DMS53 treated with DMSO at 0.1 percent for 48 hours (cell line): ENCODE results near the gene MEI1.

Experiments used
- DNase-seq: peaks from one replicate; lab custom pipeline; 2025; ENCODE audit not compliant: unreplicated experiment; lab: John Stamatoyannopoulos, UW

The MEI1 gene

DNA sequence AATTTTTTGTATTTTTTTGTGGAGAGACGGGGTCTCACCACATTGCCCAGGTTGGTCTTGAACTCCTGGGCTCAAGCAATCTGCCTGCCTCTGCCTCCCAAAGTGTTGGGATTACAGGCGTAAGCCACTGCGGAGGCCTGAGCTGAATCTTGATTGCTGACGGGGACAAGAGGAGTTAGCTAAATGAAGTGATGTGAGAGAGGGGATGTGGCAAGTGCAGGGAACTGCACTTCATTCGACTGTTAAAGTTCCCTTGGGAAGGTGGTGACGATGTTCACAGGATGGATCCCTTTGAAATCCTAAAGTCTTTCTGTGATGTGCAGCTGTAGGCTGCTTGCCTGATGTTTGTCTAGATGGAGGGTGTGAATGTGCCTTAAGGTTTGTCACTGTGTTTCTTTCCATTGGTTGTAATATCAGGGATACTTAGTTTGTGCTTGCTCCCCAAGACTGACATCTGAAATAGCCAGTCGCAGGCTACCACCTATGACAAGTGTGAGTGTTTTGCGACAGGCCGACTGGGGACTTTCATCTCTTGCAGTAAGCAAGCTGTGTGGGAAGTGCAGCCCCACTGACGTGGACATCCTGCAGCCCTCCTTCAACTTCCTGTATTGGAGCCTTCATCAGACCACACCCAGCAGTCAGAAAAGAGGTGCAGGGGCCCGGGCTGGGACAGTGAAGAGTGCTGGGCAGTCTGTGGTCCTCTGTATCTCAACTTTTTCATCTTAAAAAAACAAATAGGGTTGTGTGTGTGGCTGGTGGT lies 81.6 kb downstream of the MEI1 start:
- no peak for DNase-seq

DNA sequence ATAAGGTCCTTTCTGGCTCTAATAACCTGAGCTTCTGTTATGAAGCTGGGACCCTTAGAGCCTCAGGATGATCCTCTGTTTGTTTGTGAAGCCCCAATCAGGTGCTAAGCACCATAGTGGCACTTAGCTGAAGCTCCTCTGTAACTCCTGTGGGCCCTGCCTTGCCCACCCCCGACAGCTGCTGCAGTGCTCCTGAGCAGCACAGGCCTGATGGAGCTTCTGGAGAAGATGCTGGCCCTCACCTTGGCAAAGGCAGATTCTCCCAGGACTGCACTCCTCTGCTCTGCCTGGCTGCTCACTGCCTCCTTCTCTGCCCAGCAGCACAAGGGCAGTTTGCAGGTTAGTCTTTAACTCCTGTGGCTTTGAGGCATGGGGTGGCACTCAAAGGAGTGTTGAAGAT lies 82.2 kb downstream of the MEI1 start:
- no peak for DNase-seq

DNA sequence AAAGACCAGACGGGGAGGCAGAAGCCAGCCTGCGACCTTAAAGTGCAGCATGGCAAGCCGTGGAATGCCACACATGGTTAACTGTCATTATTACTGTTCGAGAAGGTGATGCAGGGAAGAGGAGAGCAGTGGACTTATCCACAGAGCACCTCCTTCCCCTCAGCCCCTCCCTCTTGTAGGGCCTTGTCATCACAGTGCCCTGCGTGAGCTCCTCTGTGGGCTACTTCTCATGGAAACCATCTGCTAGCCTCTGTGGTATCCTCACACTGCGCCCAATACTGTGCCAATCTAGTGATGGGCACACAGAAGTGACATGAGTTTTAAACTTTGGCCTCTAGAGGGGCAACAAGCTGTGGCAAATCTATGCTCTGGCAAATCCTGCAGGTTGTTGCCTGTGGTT lies 83.0 kb downstream of the MEI1 start:
- DNase-seq: no peak

DNA sequence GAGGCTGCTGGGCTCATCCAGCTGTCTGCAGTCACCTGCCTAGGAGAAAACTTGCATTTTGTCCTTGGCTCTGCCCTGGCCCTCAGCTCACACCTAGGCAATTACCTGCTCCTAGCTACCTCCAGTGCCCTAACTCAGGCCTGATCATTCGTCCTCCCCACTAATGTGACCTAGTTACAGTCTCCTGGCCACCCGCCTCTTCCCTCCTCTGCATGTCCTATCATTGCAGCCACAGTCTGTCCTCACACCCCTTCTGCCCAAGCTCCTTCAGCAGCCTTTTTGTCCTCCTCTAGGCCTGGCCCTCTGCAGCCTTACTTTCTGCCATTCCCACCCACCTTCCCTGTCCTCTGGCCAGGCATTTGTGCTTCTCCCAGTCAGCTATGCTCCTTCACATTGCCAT lies 83.4 kb downstream of the MEI1 start:
- no peak for DNase-seq

DNA sequence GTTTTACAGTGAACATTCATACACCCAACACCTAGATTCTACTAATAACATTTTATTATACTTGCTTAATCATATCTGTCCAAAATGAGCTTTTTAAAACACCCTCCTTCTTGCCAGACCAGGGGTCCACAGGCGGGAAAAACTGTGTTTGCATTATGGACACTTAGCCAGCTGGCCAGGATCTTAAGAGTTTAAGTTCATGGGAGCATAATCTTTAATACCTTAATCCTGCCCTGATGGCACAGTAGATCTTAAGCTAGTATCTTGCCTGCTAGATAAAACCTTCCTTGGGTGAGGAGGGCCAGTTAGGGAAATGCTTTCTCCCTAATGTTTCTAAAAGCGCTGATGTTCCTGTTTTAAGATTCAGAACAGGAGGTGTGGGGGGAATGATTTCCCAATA lies 88.0 kb downstream of the MEI1 start:
- DNase-seq: no peak

DNA sequence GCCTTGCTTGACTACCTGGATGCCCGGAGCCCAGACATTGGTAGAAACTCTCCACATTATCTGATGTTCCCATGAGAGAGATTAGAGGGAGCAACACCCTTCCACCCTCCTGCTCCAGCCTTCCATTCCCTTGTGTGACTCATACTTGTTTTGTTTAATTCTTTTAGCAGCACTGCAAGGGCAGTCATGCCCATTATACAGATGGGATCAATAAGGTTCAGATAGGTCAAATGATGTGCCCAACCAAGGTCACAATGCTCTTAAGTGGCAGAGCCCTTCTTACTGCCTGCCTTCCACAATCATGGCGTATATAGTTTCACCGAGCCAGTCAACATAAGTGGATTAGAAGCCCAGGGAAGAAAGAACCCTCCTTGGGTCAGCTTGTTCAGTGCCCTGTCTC lies 94.6 kb downstream of the MEI1 start:
- no peak for DNase-seq

GRCh38 chr22:41798736-41799135 lies 99.4 kb downstream of the MEI1 start:
- no peak for DNase-seq

DNA sequence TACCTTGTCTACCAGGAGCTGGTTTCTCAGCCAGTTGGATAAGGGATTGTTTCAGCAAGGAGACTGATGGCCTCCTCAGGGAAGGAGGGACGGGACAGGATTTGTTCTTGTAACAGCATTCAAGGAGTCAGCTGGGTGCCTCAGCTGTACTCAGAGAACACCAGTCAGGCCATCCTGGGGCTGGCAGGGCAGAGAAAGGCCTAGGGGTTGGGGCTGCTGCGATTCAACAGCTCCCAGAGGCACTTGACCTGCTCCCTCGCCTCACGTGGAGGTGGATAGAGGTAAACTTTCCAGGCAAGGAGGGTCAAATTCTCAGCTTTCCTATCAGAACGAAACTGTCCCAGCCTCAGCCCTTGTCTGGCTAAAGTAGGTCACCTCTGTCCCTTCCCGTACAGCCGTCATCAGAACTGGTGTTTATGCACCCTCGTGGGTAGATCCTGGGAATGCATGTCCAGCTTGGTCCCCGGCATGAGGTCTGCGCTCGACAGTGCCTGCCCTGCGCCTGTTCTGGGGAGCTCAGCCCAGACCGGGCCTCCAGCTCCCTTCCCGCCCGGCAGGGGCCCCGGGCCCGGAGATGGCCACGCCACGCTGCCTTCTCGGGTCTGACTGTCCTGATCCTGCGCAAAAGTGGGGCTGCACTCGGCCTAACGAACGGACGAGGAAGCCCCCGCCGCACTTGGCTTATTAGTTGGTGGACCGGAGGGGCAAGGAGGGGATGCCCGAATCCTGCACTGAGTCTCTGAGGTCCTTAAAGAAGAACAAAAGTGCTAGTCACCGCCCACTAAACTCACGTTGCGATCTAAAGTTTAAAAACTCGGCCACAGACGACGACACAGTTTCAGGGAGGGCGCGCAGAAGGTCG lies 100.4 kb downstream of the MEI1 start:
- DNase-seq: peak; percentile 8

DNA sequence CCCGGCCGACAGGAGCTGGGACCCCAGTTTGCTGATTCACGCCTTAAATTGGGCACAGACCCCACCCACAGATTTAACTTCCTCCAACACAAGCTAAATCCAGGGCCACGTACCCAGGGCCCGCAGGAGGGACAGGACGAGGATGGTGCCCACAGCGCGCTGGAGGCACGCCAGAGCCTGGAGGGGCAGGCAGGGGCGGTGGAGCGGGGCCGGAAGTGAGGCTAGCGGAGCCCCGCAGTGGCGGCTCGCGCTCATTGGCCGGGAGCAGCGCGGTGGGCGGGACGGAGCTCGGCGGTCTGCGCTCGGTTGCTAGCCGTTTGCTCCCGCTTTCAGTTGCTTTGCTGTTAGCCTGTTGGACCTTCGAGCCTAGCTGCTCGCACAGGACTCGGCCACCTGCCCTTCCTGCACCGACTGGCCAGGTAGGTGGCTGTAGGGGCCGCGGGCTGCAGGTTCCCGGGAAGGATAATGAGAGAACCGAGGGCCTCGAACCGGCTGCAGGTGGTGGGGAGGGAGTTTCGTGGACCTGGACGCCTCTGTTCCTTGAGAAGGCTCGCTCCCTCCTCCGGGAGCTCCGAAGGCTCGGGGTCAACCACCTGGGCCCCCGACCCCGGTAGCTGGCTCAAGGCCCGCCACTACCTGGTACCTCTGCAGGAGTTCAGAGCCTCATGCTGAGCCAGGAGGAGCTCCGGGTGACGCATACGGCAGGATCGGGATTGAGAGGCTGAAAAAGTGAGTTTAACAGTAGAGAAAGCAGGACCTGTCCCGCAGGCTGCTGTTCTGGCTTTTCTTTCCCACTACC lies 101.2 kb downstream of the MEI1 start, which contains the start of gene CCDC134:
Gene CCDC134 (plus strand): TSS at position 332 of the 799 bp plus-strand sequence. CDS start 8,212 bp downstream, outside the sequence.
- peak; percentile 73 for DNase-seq

GRCh38 chr22:41801147-41801819 lies 102.0 kb downstream of the MEI1 start:
- no peak for DNase-seq

GRCh38 chr22:41801886-41802285 lies 102.6 kb downstream of the MEI1 start:
- no peak for DNase-seq

DNA sequence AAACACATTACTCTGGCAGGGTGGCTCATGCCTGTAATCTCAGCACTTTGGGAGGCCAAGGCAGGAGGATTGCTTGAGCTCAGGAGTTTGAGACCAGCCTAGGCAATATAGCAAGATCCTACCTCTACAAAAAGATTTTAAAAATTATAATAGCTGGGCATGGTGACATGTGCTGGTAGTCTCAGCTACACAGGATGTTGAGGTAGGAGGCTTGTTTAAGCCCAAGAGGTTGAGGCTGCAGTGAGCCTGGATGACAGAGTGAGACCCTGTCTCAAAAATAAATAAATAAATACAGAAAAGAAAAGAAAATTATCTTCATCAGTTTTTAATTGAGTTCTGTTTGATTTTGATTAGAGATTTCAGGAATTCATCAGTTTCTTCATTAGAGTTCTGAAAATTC lies 106.3 kb downstream of the MEI1 start:
- DNase-seq: no peak

- DNase-seq: no peak
Observed at GRCh38 chr22:41808400-41808799, 109.1 kb downstream of the MEI1 start.

GRCh38 chr22:41810022-41810421 lies 110.7 kb downstream of the MEI1 start:
- DNase-seq: no peak

- DNase-seq: no peak
Observed at GRCh38 chr22:41812805-41813545, 113.7 kb downstream of the MEI1 start.

DNA sequence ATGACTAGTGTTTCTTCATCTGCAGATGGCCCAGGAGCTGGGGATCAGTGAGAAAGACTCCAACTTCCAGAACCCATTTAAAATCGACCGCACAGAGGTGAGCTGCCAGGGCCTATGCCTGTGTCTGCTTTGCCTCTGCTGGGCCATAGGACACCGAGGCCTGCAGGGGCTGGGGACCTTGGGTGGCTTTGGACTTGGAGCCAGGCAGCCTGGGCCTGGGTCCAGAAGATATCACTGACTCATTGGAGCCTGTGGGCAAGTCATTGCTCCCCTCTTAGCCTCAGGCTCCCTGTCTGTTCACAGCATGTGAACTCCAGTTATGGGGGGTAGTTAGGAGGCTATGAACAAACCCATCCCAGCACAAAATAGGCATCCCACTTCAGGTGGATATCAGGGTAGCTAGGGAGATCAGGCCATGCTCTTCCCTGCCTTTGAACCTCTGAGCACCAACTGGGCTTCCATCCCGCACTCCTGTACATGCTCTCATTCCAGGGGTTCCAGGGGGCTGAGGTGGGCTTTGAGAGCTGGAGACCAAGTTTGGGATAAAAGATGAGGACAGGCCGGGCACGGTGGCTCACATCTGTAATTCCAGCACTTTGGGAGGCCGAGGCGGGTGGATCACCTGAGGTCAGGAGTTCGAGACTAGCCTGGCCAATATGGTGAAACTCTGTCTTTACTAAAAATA lies 114.6 kb downstream of the MEI1 start:
- no peak for DNase-seq

DNA sequence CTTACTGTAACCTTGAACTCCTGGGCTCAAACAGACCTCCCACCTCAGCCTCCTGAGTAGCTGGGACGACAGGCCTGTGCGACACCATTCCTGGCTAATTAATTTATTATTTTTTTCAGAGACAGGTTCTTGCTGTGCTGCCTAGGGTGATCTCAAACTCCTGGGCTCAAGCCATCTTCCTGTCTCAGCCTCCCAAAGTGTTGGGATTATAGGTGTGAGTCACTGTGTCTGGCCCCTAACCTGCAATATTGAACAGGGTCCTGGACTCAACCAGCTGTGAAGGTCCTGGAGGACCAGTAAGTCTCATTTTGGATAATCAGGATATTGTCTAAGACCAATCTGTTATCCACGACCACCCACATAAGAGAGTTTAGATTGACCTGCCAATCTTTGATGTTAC lies 116.4 kb downstream of the MEI1 start:
- no peak for DNase-seq

DNA sequence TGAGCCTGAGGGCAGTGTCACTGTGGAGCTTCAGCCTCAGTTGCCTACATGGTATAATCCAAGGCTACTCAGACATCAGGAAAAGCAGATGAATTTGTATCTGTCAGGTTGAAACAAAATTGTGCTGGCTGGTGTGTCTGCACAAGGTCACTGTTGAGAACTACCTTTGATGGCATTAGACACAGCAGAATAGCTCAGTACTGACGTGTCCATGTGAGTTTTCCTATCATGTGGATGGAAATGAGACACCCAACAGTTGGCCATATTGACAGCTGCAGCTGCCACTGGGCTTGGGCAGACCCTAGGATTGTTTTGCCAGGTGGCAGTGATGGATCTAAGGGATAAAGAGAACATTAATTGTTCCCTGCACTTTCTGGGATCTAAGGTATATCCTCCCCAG lies 116.9 kb downstream of the MEI1 start:
- DNase-seq: no peak

DNA sequence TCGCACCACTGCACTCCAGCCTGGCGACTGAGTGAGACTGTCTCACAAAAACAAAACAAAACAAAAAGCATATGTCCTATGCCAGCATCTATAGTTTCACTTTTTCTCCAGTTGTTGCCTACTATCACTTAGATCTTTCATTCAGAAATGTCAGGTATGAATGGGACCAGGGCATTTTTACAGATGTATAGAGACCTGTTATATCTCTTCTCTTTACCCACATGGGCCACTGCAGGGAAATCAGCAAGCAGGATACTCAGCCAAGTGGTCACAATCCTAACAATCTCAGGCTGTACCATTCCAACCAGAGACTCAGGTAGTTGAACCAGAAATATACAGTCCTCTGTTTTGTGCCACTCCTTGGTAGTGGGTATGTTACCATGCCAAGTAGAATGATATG lies 117.6 kb downstream of the MEI1 start:
- DNase-seq: no peak

- DNase-seq: no peak
Observed at GRCh38 chr22:41818011-41818410, 118.7 kb downstream of the MEI1 start.
